NCI-H524 treated with DMSO at 0.1 percent for 48 hours (cell line): ENCODE results near the gene SDCCAG8.
A peak's percentile ranks its signal among the peaks of the same experiment; 100 is the strongest.

Experiments
- DNase-seq: peaks from one replicate; lab custom pipeline; 2025; lab: John Stamatoyannopoulos, UW

SDCCAG8 gene

DNA sequence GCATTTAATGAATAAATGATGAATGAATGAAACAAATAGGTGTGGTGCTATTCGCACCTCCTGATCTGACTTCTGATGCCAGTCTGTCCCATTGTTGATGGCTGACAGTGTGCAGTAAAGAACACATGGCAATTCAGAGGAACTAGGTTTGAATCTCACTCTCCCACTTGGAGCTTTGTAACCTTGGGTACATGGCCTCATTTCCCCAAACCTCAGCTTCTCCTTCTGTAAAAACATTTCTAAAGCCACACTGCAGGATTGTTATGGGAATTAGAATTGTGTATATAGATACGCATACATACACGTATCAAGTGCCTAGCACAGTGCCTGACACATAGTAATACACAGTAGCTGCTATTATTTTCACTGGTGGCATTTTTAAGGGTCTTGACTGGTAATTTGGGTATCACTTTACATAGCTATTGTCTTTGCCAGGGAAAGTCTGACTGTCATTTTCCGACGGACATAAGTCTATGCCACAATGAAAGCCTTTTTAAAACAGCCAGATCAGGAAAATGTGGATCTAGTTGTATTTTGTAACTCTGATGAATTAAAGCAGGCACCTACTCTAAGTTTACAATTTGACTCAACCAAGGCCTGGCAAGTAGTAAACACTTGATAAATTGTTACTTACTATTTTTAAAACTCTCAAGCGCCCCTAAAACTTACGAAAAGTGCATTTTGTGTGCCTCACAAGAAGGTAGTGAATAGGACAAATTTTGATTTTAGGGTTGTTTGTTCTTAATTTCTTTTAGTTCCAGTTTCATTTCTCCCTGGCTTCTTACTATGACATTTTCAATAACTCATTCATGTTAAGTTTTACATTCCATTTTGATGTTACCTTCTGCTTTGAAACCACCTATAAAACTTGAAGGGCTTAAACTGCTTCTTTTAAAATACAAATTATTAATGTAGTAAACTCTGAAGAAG, 164.4 kb downstream of the SDCCAG8 start:
- DNase-seq, result no peak

DNA sequence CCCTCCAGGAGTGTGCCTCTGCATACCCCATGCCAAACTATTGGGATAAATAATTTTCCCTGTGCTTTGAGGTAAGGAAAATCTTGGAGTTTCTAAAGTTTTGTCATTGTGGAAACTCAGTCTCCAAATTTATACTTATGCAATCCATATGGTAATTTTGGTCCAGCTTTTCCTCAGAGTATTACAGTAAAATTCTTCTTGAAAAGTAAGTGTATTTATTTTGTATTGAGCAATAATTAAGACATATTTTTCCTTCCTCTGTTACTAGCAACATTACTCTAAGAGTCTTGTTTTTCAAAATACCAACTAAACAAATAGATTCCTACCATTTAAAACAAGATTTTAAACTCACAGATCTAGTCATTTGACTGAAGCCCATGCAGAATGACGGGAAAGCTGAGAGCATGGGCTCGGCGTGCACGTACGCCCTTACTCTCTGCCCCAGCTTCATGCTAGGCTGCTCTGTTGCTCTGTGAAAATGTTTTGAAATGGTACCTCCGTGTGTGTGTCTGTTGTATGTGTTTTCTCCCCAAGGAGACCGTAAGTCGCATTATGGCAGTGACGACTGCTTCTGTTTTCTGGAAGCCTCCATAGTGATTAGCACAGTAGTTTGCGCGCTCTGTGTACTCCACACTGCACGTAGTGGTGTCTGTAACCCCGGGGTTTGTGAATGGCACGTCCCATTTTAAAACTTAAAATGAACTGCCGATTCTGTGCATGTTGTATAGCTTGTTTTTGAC, 165.3 kb downstream of the SDCCAG8 start:
- DNase-seq, result no peak

DNA sequence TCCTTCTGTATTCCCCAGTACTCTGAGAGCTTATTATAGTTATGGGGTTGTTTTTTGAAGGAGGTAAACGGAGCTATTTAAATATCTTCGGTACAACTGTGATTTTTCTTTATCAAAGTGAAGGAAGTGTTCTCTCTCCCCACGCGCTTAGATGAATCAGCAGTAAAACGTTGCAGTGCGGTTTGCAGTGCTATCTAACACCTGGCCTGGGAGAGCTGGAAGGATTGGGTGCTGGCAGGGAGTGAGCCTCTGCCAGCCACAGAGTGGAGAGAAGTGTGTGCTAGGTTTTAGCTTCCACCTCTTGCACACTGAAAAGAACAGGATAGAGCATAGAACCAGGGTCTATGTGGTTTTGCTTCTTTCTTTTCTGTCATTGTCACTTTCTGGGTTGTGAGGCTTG, 165.9 kb downstream of the SDCCAG8 start:
- DNase-seq, result peak; percentile 11

DNA sequence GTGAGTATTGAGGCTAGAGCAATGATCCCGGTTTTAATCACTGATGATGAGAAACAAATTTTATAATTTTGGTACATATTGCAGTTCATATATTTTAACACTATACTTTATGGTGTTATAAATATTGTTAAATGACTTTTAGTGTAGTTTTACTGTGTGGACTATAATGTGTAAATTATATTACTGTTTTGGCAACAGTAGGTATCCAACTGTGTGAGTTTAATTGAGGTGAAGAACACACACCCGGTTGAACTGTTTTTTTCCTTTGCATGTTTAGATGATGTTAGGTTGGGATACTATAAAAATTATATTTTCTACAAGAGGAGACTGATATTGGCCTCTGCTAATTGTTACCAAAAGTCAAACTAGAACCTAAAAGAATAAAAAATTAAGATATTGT, 166.5 kb downstream of the SDCCAG8 start:
- no peak for DNase-seq

DNA sequence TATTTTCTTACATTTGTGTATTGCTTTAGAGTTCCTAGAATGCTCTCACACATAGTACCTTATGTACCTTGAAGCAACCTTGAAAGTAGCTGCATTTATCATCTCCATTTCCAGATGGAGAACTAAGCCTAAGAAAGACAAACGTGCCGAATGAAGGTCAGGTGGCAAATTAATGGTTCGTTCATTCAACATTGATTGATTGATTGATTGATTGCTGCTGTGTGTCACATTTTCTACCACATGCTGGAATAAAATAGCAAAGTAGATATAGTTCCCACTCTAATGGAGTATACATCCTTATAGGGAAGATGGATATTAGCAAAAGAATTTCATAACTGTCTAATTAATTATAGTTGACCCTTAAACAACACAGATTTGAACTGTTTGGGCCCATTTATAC, 172.2 kb downstream of the SDCCAG8 start:
- DNase-seq, result no peak

DNA sequence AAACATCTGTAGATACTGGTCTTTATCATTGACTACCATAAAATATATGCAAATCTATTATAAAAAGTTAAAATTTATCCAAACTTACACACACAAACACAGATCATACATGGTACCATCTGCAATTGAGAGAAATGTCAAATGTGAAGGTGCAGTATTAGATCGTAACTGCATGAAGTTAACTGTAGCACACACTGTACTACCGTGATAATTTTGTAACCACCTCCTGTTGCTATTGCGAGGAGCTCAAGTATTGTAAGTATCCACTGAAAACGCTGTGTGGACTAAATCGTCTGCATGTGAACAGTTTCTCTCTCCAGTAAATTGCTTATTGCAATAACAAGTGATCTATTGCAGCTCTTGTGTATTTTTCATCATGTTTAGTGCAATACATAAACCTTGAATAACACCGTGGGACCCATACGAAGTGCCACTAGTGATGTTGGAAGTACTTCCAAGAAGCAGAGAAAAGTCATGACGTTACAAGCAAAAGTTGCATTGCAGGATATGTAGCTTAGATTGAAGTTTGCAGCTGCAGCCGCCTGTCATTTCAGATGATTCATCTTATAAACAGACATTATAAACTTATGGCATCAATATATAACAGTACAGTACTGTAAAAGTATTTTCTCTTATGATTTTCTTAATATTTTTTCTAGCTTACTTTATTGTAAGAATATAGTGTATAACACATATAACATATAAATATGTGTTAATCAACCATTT, 172.9 kb downstream of the SDCCAG8 start:
- DNase-seq, result no peak

DNA sequence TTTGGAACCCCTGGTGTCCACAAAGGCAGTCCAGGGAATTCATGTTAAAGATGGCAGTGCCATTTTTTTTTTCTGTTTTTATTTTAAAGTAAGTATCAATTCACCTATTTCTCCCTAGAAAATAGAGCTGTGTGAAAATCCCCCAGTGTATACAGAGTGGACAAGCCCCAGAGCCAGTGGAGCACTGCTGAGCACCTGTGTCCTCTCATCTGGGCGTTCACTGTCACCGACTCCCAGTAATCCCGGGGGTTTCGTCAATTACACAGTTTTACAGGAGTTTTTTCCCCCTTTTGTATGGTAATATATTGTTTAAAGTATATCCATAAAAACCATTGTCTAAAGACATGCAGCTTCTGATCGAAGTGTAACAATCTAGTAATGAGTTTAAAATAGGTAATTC, 175.8 kb downstream of the SDCCAG8 start:
- DNase-seq, result no peak

- peak; percentile 83 for DNase-seq
These were observed 176.3 kb downstream of the SDCCAG8 start for GRCh38 chr1:243432136-243432535.

DNA sequence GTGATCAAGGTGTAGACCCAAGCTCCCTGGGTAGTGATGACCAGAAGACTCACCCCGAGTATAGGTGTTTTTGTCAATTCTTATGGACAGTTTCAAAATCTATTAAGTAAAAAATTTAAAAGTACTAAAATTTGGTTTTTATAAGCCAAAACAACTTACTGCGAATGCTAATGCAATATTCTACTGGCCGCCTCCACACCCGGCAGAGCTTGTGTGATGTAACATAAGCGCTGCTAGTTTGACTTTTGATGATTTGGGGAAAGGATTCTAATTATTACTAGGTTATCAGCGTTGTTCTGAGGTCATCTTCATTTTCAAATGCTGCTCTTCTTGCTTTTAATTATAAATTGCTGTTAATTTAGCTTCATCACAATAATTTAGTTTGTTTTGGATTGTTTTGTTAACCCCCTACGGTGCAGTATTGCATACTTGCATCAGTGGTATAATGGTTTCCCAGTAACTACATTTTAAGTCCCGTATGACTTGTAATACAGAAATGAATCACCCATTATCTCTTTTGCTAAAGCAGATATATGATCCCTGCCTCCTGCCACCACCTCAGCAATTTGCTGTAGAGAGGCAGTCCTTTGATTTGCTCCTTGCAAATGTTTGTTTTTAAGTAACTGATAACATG, 178.0 kb downstream of the SDCCAG8 start:
- DNase-seq, result no peak

DNA sequence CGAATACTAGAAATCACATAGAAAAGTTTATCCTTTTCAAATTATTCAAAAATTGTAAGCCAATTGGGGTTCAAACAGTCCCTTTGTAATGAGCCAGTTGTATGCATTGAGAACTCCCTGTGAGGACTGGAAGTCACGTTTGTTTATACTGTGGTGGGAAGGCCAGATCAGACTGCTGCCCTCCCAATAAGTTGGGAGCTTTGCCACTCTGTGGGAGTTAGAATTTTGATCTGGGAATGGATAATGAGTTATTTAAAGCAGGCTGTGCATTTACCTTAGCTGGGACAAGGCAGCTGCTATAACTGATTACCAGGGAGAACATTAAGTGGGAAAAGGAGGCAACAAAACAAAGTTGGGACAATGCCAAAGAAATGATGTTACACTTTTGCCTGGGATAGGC, 178.8 kb downstream of the SDCCAG8 start:
- DNase-seq, result no peak

DNA sequence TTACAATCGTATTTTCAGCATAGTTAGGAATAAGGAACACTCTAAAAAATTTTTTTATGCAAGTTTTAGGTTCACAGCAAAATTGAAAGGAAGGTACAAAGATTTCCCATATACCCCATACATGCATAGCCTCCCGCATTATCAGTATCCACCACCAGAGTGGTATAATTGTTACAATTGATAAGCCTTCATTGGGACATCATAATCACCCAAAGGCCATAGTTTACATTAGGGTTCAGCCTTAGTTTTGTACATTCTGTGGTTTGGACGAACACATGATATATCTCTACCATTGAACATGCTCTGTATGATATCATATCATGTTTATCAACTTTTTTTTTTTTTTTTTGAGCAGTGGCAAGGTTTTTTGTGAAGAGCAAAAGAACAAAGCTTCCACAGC, 180.0 kb downstream of the SDCCAG8 start:
- DNase-seq, result no peak

- no peak for DNase-seq
These were observed 182.3 kb downstream of the SDCCAG8 start for GRCh38 chr1:243438146-243438545.

DNA sequence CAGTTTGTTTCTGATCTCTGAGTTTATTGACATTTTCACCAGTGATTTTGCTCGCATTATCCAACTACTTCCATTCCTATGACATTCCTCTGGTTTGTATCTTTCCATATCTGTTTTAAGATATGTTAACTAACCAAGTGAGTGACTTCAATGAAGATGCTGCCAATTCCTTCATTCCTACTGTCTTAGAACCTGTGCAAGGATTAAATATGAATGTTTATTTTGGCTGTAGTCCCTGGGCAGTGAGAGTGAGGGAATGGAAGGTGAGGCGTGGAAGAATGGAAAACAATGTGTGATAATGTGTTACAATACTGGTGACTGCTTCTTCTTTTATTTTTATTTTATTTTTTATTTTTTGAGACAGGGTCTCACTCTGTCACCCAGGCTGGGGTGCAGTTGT, 183.0 kb downstream of the SDCCAG8 start:
- no peak for DNase-seq

DNA sequence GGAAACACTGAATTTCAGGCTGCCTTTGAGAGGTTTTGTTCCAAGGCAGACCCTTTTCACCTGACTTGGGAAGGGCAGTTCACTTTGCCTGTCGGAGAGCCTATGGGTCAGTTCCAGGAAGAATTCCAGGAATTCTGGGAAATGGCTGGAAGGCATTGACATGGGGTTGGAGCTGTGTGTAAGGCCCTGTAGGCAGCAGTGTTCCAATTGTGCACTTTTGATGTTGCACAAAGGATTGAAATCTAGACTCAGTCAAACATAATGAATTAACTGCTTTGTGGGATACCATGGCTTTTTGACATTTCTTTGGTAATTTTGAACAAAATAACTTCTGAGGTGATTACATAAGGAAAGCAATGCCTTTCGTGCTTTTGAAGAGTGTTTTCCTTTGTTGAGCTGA, 184.6 kb downstream of the SDCCAG8 start:
- no peak for DNase-seq

DNA sequence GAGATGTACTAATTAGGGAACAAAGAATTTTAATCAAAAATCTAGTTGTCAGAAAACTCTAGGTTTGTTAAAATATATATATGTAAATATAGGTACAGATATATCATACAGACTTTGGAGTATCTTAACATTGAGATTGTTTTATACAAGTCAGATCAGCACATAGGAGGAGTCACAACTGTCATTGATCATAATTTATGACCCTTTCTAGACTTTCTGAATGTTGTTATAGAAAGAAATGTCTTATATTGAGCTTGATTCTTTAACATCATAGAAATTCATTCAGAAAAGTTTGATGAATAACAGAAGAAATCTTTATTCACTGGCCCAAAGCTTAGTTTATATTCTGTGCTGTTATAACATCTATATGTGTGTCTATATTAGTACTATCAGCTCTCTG, 185.8 kb downstream of the SDCCAG8 start:
- DNase-seq, result no peak

DNA sequence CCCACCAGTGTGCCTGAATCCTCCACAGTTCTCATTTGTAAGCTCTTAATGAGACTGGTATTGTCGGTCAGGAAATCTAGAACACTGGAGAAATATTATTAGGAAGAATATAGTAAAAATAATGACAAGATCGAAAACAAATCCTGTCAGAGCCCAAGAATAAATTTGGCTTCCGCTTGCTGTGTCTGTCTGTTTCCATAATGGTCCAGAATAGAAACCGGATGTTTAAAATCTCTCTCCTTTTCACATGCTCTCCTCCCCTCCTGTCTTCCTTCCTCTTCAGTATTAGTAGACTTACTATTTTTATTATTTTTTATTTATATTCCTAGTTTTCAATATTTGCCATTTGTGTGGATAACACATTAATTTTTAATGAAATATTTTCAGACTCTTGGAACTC, 187.7 kb downstream of the SDCCAG8 start:
- no peak for DNase-seq

DNA sequence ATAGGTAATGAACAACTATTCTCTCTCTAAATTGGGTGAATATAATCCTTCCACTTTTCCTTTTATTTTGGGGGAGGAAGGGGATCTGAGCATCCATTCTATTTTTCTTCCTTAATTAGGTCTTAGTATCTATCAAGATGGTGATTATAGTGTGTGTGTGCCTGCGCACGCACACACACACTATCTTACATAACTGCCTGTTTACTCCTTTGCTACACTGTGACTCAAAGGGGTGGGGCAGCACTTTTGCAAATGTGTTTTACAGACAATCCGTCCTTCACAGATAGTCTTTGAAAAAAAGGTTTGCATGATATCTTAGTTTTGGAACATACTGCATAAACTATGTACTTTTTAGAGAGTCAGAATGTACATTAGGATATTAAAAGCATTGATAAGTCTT, 191.5 kb downstream of the SDCCAG8 start:
- DNase-seq, result no peak

- no peak for DNase-seq
These were observed 192.0 kb downstream of the SDCCAG8 start for GRCh38 chr1:243447844-243448243.

DNA sequence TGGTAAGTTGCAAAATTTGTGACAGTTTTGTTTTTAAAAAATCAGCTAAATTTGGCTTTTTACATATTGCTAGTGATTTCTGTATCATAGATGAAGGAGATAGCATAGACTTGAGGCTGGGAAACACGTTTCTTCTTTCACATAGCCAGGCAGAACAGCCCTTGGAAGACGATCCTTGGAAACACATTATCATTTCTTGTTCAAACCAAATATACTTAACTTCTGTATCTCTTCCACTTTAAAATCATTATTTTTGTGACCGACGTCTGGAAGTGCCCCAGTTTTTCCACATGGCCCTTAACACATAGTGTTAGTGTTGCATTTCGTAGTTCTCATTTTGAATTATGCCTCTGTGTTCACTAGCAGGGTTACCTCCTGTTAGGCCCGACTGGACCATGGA, 193.5 kb downstream of the SDCCAG8 start:
- no peak for DNase-seq

- DNase-seq, result no peak
These were observed 196.3 kb downstream of the SDCCAG8 start for GRCh38 chr1:243452092-243452491.

DNA sequence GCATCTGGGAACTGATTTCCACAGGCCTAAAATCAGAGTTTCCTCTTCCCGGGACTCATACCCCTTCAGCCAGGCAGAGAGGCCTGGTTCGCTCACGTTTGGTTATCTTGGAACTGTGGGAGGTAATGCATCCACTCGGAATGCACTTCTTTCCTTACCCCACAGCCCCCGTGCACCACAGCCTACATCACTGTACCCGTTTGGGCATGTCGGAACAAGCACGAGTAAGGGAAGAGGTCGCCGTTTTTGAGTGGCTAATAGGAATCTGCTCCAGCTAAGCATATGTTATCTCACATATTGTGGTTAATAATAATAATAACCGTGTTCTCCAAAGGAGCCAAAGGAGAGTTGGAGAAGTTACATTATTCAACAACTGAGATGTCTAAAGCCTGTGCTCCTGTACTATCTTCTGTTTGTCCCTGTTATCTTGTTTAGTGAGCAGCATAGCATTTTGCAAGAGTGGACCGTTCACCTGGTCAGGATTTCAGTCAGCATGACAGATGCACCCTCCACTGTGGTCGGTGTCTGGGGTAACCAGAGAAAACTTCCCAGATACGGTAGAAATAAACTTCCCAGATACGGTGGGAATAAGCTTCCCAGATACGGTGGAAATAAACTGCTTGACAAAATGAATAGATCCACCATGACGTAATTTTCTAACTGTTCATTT, 198.6 kb downstream of the SDCCAG8 start:
- DNase-seq, result no peak
